GM12878 (cell line): ENCODE results near the gene SLC25A13. TPM values are rescaled to one million over a fixed set of nuclear protein-coding genes. Genes with fewer than 3 reads are reported as not detected.

Experiments
- ATAC-seq: fragments of 200-7000 bp; cut with Tn5 transposase; 3 replicates; pipeline ENCODE4 v1.9.1; 2020; ENCODE audit warnings: mild to moderate bottlenecking, moderate library complexity
- BruUV-seq: library from RNA; stranded (reverse); fragments of 400-500 nt; replicated peaks from 2 replicates; lab custom pipeline; 2021; lab: Mats Ljungman, UMichigan
- CTCF ChIA-PET: fragments of 300-600 bp; sonication (Branson Sonifier 250); formaldehyde crosslinking; extraction: SDS; loops from one replicate; lab custom pipeline; 2021; ENCODE audit warnings: inconsistent platforms; lab: Yijun Ruan, JAX
- POLR2A ChIA-PET: fragments of 350-600 bp; formaldehyde crosslinking; extraction: SDS; loops from one replicate; lab custom pipeline; 2021; ENCODE audit warnings: inconsistent platforms; lab: Charles Lee
- RAD21 ChIA-PET: fragments of 300-600 bp; sonication (Branson Sonifier 250); formaldehyde crosslinking; loops from one replicate; lab custom pipeline; 2023; ENCODE audit warnings: antibody characterized with exemption; ENCODE audit not compliant: unreplicated experiment; lab: Charles Lee
- SMC1A ChIA-PET: fragments of 300-600 bp; sonication (Branson Sonifier 250); formaldehyde crosslinking; loops from one replicate; lab custom pipeline; 2023; ENCODE audit not compliant: unreplicated experiment, uncharacterized antibody; lab: Charles Lee
- DNase-seq: peaks from one replicate; pipeline ENCODE4 v3.0.0-alpha.2; 2011; ENCODE audit warnings: low read depth, low spot score
- FAIRE-seq: peaks from 3 replicates; lab custom pipeline; 2011; peaks lifted over from hg19 to GRCh38; lab: Jason Lieb, UNC
- H2AFZ ChIP-seq: 2 replicates; pipeline ENCODE4 v1.6.0; 2011; ENCODE audit warnings: low read depth, low read length, control low read depth; ENCODE audit not compliant: control insufficient read depth
- H3K27ac ChIP-seq: 2 replicates; pipeline ENCODE4 v1.5.1; 2011; ENCODE audit warnings: control low read depth; ENCODE audit not compliant: control insufficient read depth, insufficient read depth
- H3K27me3 ChIP-seq, 2 experiments: replicated peaks in 1 of 2; 2 replicates each; pipeline versions ENCODE4 v1.6.0 to v1.6.1; 2011; ENCODE audit warnings: low read length in 1 of 2; ENCODE audit not compliant: control insufficient read depth in 2 of 2, insufficient read depth in 2 of 2
- H3K36me3 ChIP-seq, 2 experiments: 2 replicates each; pipeline ENCODE4 v1.5.1; 2011; ENCODE audit warnings: low read length in 1 of 2; ENCODE audit not compliant: control insufficient read depth in 2 of 2, insufficient read depth in 2 of 2
- H3K4me1 ChIP-seq: 2 replicates; pipeline ENCODE4 v1.6.1; 2011; ENCODE audit warnings: mild to moderate bottlenecking, low read length, moderate library complexity, mixed read lengths; ENCODE audit not compliant: control insufficient read depth, insufficient read depth
- H3K4me2 ChIP-seq: 2 replicates; pipeline ENCODE4 v1.6.0; 2011; ENCODE audit warnings: control low read depth; ENCODE audit not compliant: control insufficient read depth, insufficient read depth
- H3K4me3 ChIP-seq: fragments of 200-600 bp; sonication (generic); 2 replicates; pipeline ENCODE4 v1.5.1; 2016
- H3K79me2 ChIP-seq: 2 replicates; pipeline ENCODE4 v1.6.0; 2011; ENCODE audit warnings: low read length; ENCODE audit not compliant: control insufficient read depth, insufficient read depth
- H3K9ac ChIP-seq: 2 replicates; pipeline ENCODE4 v1.8.0; 2011; ENCODE audit warnings: low read length, control low read depth, mixed read lengths; ENCODE audit not compliant: control insufficient read depth, insufficient read depth
- H3K9me3 ChIP-seq: replicated peaks from 3 replicates; pipeline ENCODE4 v1.5.1; 2011; ENCODE audit warnings: mild to moderate bottlenecking, low read length; ENCODE audit not compliant: control insufficient read depth, insufficient read depth
- H4K20me1 ChIP-seq: 2 replicates; pipeline ENCODE4 v1.6.0; 2011; ENCODE audit not compliant: control insufficient read depth, insufficient read depth
- BMI1 ChIP-seq: fragments of 450-650 bp; IDR thresholded peaks from 2 replicates; pipeline ENCODE4 v1.6.1; 2016; ENCODE audit warnings: mild to moderate bottlenecking, moderate library complexity, borderline replicate concordance
- CBX3 ChIP-seq: fragments of 200-600 bp; sonication (generic); IDR thresholded peaks from 2 replicates; pipeline ENCODE4 v1.6.1; 2016; ENCODE audit warnings: low read depth, borderline replicate concordance
- CHD1 ChIP-seq: IDR thresholded peaks from 2 replicates; pipeline ENCODE4 v1.6.1; 2012; ENCODE audit warnings: low read depth, low read length, improper control_type of control experiment
- CREM ChIP-seq: IDR thresholded peaks from 2 replicates; pipeline ENCODE4 v1.6.1; 2014; ENCODE audit warnings: antibody characterized with exemption, low read depth
- EED ChIP-seq: sonication (generic); IDR thresholded peaks from 2 replicates; pipeline ENCODE4 v1.6.1; 2016; ENCODE audit warnings: antibody characterized with exemption, low read depth
- EZH2 ChIP-seq: IDR thresholded peaks from 2 replicates; pipeline ENCODE4 v1.6.1; 2012; ENCODE audit warnings: low read depth, mild to moderate bottlenecking, control low read depth, inconsistent platforms, low read length, borderline replicate concordance; ENCODE audit not compliant: control insufficient read depth
- FOXK2 ChIP-seq: fragments of 450-650 bp; IDR thresholded peaks from 2 replicates; pipeline ENCODE4 v1.6.1; 2017; ENCODE audit warnings: mild to moderate bottlenecking, moderate library complexity
- GABPA ChIP-seq: IDR thresholded peaks from 2 replicates; pipeline ENCODE4 v1.6.1; 2014; ENCODE audit warnings: antibody characterized with exemption, low read depth, mild to moderate bottlenecking, inconsistent platforms
- HCFC1 ChIP-seq: fragments of 150-350 bp; IDR thresholded peaks from 2 replicates; pipeline ENCODE4 v1.6.1; 2014; ENCODE audit warnings: low read length
- IKZF1 ChIP-seq: fragments of 450-650 bp; conservative IDR thresholded peaks from 2 replicates; pipeline ENCODE4 v1.6.1; 2017; ENCODE audit warnings: antibody characterized with exemption, mild to moderate bottlenecking
- JUNB ChIP-seq: IDR thresholded peaks from 2 replicates; pipeline ENCODE4 v1.6.1; 2016; ENCODE audit warnings: antibody characterized with exemption, mild to moderate bottlenecking
- MEF2B ChIP-seq: fragments of 450-650 bp; IDR thresholded peaks from 2 replicates; pipeline ENCODE4 v1.6.1; 2018; ENCODE audit warnings: mild to moderate bottlenecking, moderate library complexity; ENCODE audit not compliant: partially characterized antibody, poor library complexity, severe bottlenecking
- MYB ChIP-seq: fragments of 150-350 bp; IDR thresholded peaks from 2 replicates; pipeline ENCODE4 v1.6.1; 2014; ENCODE audit warnings: mild to moderate bottlenecking, low read depth, low read length, borderline replicate concordance
- NFYA ChIP-seq: IDR thresholded peaks from 2 replicates; pipeline ENCODE4 v1.6.1; 2011; ENCODE audit warnings: low read depth, mild to moderate bottlenecking, low read length, improper control_type of control experiment, borderline replicate concordance
- NR2F1 ChIP-seq: fragments of 450-650 bp; conservative IDR thresholded peaks from 2 replicates; pipeline ENCODE4 v1.6.1; 2017; ENCODE audit warnings: mild to moderate bottlenecking
- RBBP5 ChIP-seq: fragments of 200-600 bp; sonication (generic); conservative IDR thresholded peaks from 2 replicates; pipeline ENCODE4 v1.6.1; 2016
- RCOR1 ChIP-seq: conservative IDR thresholded peaks from 2 replicates; pipeline ENCODE4 v1.6.1; 2012; ENCODE audit warnings: low read depth, low read length, improper control_type of control experiment
- SMARCA5 ChIP-seq: fragments of 450-650 bp; IDR thresholded peaks from 2 replicates; pipeline ENCODE4 v1.6.1; 2017; ENCODE audit warnings: mild to moderate bottlenecking
- SP1 ChIP-seq: IDR thresholded peaks from one replicate; pipeline ENCODE4 v1.6.1; 2011; ENCODE audit warnings: low read depth, low read length
- SPI1 ChIP-seq: IDR thresholded peaks from 2 replicates; pipeline ENCODE4 v1.6.1; 2011; ENCODE audit warnings: low read depth, mild to moderate bottlenecking, low read length, moderate library complexity, borderline replicate concordance; ENCODE audit not compliant: insufficient read depth
- SRF ChIP-seq, 2 experiments: IDR thresholded peaks; 2 replicates each; pipeline ENCODE4 v1.6.1; 2011; ENCODE audit warnings: low read depth in 2 of 2, low read length in 2 of 2, mild to moderate bottlenecking in 1 of 2, moderate library complexity in 1 of 2
- SUPT20H ChIP-seq: IDR thresholded peaks from 2 replicates; pipeline ENCODE4 v1.6.1; 2011; ENCODE audit warnings: low read depth, mild to moderate bottlenecking, low read length, moderate library complexity, borderline replicate concordance; ENCODE audit not compliant: control insufficient read depth
- YY1 ChIP-seq: IDR thresholded peaks from 2 replicates; pipeline ENCODE4 v1.6.1; 2011; ENCODE audit warnings: low read depth, mild to moderate bottlenecking, low read length
- WGBS: methylation state at CpG from one replicate; pipeline ENCODE4 v1.1.6; 2016; ENCODE audit warnings: low lambda C conversion rate; ENCODE audit not compliant: insufficient replicate concordance, insufficient coverage; ENCODE audit errors: missing lambda C conversion rate; 5-methylcytosine and 5-hydroxymethylcytosine counted together
- in situ Hi-C: fragments of 300-500 bp; cut with MboI; formaldehyde crosslinking; loops from 9 replicates; pipeline ENCODE4 v1.14.3; 2018; ENCODE audit warnings: mixed read lengths
- intact Hi-C: fragments of 100-400 bp; cut with micrococcal nuclease; formaldehyde crosslinking; loops from one replicate; pipeline ENCODE4 v1.14.2; 2022; ENCODE audit not compliant: unreplicated experiment
- polyA plus RNA-seq, 11 experiments: library from polyadenylated mRNA; depleted of rRNA in 4 of 11; unstranded in 6 of 11; stranded (reverse) in 5 of 11; fragments of >200 nt; fragmentation: Nextera tagmentation in 4 of 11; fragmentation: Illumina TruSeq in 1 of 11; extraction: Ambion mirVana in 4 of 11; extraction: Trizol in 1 of 11; gene quantifications; 1 replicate in 1 of 11; 2 replicates in 10 of 11; pipeline versions ENCODE4 v1.2.1 to v1.2.3, GENCODE V29; 2011 to 2016; ENCODE audit warnings: inconsistent platforms in 2 of 11, missing spikeins in 2 of 11, low read depth in 1 of 11
- total RNA-seq, 4 experiments: library from RNA; depleted of rRNA in 3 of 4; stranded (reverse); fragments of >200 nt in 3 of 4; fragmentation: Illumina TruSeq in 1 of 4; extraction: Trizol in 1 of 4; gene quantifications; 2 replicates each; pipeline versions ENCODE4 v1.2.1 to v1.2.3, GENCODE V29; 2013 to 2021
- TF ChIP-seq, protein P1 (sequence below): fragments of 450-650 bp; IDR thresholded peaks from 2 replicates; pipeline ENCODE4 v1.6.1; 2018; ENCODE audit warnings: mild to moderate bottlenecking, low read depth, moderate library complexity; ENCODE audit not compliant: partially characterized antibody

SLC25A13 gene
- total and polyA plus RNA-seq, 10 of the 15 experiments (the other 5 are each of a cell fraction or from before 2014, with no cell fraction given) = 7.0 to 24.7 (median 18.6) TPM

DNA sequence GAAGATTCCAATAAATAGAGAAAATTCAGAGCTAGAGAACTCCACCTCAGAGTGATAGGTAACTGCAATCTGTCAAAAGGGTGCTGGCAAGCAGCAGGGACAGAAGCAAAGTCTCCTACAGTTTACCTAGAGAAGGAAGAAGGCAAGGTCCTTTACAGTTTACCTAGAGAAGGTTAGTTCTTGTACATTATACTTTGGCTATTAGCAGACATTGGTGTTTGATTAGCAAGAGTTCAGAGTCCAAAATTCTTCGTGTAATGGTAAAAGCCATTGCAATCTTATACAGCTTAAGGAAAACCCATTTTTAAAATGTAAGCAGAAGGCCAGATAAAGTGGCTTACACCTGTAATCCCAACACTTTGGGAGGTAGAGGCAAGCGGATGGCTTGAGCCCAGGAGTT, 45.9 kb downstream of the SLC25A13 start (continued):
- TF ChIP-seq CHD1 = no peak
- no peak for TF ChIP-seq MEF2B
- no peak for TF ChIP-seq NR2F1
- no peak for TF ChIP-seq EED
- no peak for TF ChIP-seq CREM
- no peak for TF ChIP-seq SPI1

DNA sequence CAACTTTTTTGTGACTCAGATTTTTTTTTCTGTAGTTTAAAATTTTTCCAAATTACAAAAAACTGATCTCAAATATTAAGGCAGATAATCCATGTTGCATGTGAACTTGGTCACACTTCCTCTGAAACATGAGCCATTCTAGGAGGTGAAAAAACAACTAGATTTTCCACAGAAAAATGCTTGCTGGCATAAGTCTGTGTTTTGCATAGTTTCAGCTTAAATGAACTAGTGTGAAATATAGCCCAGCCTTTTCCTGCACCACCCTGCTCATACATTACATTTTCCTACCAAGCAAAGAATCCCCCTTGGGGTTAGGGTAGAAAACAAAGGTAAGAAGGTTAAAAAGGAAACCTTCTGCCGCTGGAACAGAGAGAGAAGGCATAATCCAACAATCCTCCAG, 48.2 kb downstream of the SLC25A13 start:
- intact Hi-C loops = no loop called here
- TF ChIP-seq BMI1 (no peak), MYB (no peak), CBX3 (no peak), SUPT20H (no peak), SRF (IDR thresholded peaks at IDR 0.05; ENCODE audit: low read depth in 2 of 2, low read length in 2 of 2) (no peak), RCOR1 (no peak), YY1 (no peak), NFYA (no peak), SMARCA5 (no peak), HCFC1 (no peak), SPI1 (no peak), GABPA (no peak), EZH2 (no peak), FOXK2 (no peak), CHD1 (no peak), SP1 (no peak), JUNB (no peak), IKZF1 (no peak), RBBP5 (no peak)
- TF ChIP-seq, protein P1, sequence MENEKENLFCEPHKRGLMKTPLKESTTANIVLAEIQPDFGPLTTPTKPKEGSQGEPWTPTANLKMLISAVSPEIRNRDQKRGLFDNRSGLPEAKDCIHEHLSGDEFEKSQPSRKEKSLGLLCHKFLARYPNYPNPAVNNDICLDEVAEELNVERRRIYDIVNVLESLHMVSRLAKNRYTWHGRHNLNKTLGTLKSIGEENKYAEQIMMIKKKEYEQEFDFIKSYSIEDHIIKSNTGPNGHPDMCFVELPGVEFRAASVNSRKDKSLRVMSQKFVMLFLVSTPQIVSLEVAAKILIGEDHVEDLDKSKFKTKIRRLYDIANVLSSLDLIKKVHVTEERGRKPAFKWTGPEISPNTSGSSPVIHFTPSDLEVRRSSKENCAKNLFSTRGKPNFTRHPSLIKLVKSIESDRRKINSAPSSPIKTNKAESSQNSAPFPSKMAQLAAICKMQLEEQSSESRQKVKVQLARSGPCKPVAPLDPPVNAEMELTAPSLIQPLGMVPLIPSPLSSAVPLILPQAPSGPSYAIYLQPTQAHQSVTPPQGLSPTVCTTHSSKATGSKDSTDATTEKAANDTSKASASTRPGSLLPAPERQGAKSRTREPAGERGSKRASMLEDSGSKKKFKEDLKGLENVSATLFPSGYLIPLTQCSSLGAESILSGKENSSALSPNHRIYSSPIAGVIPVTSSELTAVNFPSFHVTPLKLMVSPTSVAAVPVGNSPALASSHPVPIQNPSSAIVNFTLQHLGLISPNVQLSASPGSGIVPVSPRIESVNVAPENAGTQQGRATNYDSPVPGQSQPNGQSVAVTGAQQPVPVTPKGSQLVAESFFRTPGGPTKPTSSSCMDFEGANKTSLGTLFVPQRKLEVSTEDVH = no peak
- Histone ChIP-seq H3K79me2 (no peaks in the 10 kb centered on the region), H3K9ac (no peak overlapping the region), H3K27ac (no peak overlapping the region), H3K4me1 (no peaks in the 10 kb centered on the region), H3K27me3 (no peaks in the 10 kb centered on the region), H4K20me1 (no peaks in the 10 kb centered on the region), H3K9me3 (no peaks in the 10 kb centered on the region), H3K4me2 (no peak overlapping the region), H3K36me3 (peaks cover 1 to 4% of the 10 kb centered on the region in 2 experiments; a peak in 2 of 4 replicates), H3K4me3 (no peak overlapping the region), H2AFZ (no peak overlapping the region)
- in situ Hi-C loops = no loop called here
- SMC1A ChIA-PET = interaction anchor here (1.4 kb wide), 1 partner anchor 58 kb away, joined by 3 read pairs; no protein-coding TSS in a partner anchor
- no TSS peak for BruUV-seq
- ATAC-seq (no peak), FAIRE-seq (no peak), DNase-seq (no peak)
- 50% methylated on average over 1 of the region's 1 CpG for WGBS
- RAD21 ChIA-PET = no interaction called here
- CTCF ChIA-PET = no interaction called here
- POLR2A ChIA-PET = no interaction called here
